ENCODE results near the gene SRP9.
A peak's percentile ranks its signal among the peaks of the same experiment; 100 is the strongest.

The SRP9 gene

GRCh38 chr1:225777583-225778336 lies at the start of gene SRP9:
SRP9 (plus strand) TSS chr1:225777826; CDS start chr1:225777941, 115 bp downstream.
- H3K4me3 ChIP-seq (ENCODE audit: low read depth, low read length): peak within 1 kb of the TSS; percentile 93
- H3K4me1 ChIP-seq: no peaks in the 10 kb centered on the region
- H3K27me3 ChIP-seq (ENCODE audit: control insufficient read depth, insufficient read depth, low read length): no peaks in the 10 kb centered on the region
- H2AFZ ChIP-seq: peak within 1 kb of the TSS; percentile 86
- H3K9ac ChIP-seq: peak within 1 kb of the TSS; percentile 91
- no peaks in the 10 kb centered on the region for H3K9me3 ChIP-seq (ENCODE audit: control insufficient read depth, low read length)
- no peaks in the 10 kb centered on the region for H3K36me3 ChIP-seq (ENCODE audit: control insufficient read depth, insufficient read depth, low read length)
- peak; percentile 69 for TF ChIP-seq CTCF (IDR thresholded peaks at IDR 0.05)
- H3K4me2 ChIP-seq (ENCODE audit: low read length): peak within 1 kb of the TSS; percentile 73
- H3K79me2 ChIP-seq: peaks cover 21% of the 10 kb centered on the region
- peak within 1 kb of the TSS; percentile 95 for H3K27ac ChIP-seq

- TF ChIP-seq CTCF (IDR thresholded peaks at IDR 0.05): no peak
- Histone ChIP-seq H3K4me1 (peaks cover 2% of the 10 kb centered on the region), H3K27me3 (ENCODE audit: control insufficient read depth, insufficient read depth, low read length) (no peaks in the 10 kb centered on the region)
Observed at GRCh38 chr1:225731491-225731890, 46.1 kb upstream of the SRP9 start.

GRCh38 chr1:225733254-225733653 lies 44.4 kb upstream of the SRP9 start:
- H3K4me3 ChIP-seq (ENCODE audit: low read depth, low read length): no peak overlapping the region
- no peaks in the 10 kb centered on the region for H3K27me3 ChIP-seq (ENCODE audit: control insufficient read depth, insufficient read depth, low read length)
- H3K36me3 ChIP-seq (ENCODE audit: control insufficient read depth, insufficient read depth, low read length): no peaks in the 10 kb centered on the region
- no peak overlapping the region for H3K9ac ChIP-seq
- no peak overlapping the region for H3K27ac ChIP-seq
- TF ChIP-seq CTCF (IDR thresholded peaks at IDR 0.05): no peak
- H2AFZ ChIP-seq: no peak overlapping the region
- H3K4me1 ChIP-seq: peaks cover 11% of the 10 kb centered on the region
- no peak overlapping the region for H3K4me2 ChIP-seq (ENCODE audit: low read length)
- H3K79me2 ChIP-seq: no peaks in the 10 kb centered on the region
- no peaks in the 10 kb centered on the region for H3K9me3 ChIP-seq (ENCODE audit: control insufficient read depth, low read length)

More at GRCh38 chr1:225731491-225731890, 46.1 kb upstream of the SRP9 start:
- H3K9ac ChIP-seq: no peak overlapping the region
- H3K9me3 ChIP-seq (ENCODE audit: control insufficient read depth, low read length): no peaks in the 10 kb centered on the region
- no peaks in the 10 kb centered on the region for H3K36me3 ChIP-seq (ENCODE audit: control insufficient read depth, insufficient read depth, low read length)
- H3K27ac ChIP-seq: no peak overlapping the region
- H3K4me2 ChIP-seq (ENCODE audit: low read length): no peak overlapping the region
- no peak overlapping the region for H2AFZ ChIP-seq
- H3K4me3 ChIP-seq (ENCODE audit: low read depth, low read length): no peak overlapping the region
- no peaks in the 10 kb centered on the region for H3K79me2 ChIP-seq

- no peak overlapping the region for H3K9ac ChIP-seq
- TF ChIP-seq CTCF (IDR thresholded peaks at IDR 0.05): no peak
- H3K9me3 ChIP-seq (ENCODE audit: control insufficient read depth, low read length): no peaks in the 10 kb centered on the region
- H2AFZ ChIP-seq: peak overlapping the region; percentile 40
- H3K4me3 ChIP-seq (ENCODE audit: low read depth, low read length): no peak overlapping the region
- H3K27ac ChIP-seq: peak overlapping the region; percentile 75
- H3K79me2 ChIP-seq: no peaks in the 10 kb centered on the region
- H3K27me3 ChIP-seq (ENCODE audit: control insufficient read depth, insufficient read depth, low read length): no peaks in the 10 kb centered on the region
- peak overlapping the region; percentile 10 for H3K4me2 ChIP-seq (ENCODE audit: low read length)
- H3K4me1 ChIP-seq: peaks cover 11% of the 10 kb centered on the region
- no peaks in the 10 kb centered on the region for H3K36me3 ChIP-seq (ENCODE audit: control insufficient read depth, insufficient read depth, low read length)
Observed at GRCh38 chr1:225735252-225736149, 42.1 kb upstream of the SRP9 start.

Data from parathyroid adenoma (tissue), 2 donors.